ENCODE measurements around the gene TOGARAM2.
"Not testable (repeated sequence)": the region's sequence is repeated elsewhere in the genome, so short reads cannot be mapped to it uniquely, and the experiment has no call there.

Gene TOGARAM2

DNA sequence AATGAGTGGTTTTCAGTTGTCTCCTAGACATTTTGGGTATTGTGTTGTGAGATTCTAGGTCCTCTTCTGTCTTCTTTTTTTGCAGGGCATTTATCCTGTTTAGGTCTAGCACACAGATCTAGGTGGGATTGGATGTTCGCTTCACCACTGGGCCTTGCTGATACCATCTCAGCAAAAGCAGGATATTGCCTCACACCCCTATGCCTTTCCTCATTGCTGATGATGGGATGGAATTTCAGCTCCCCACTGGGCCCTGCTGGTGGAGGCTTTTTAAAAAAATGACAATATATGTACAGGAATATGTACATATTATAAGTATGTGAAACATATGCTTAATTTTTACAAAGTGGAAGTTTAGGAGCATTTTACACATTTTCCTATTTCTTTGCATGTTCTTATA, 5.4 kb upstream of the TOGARAM2 start:
- no peak for DNase-seq
- intact Hi-C loops (cut with DNase I) = no loop called here

- intact Hi-C loops (cut with DNase I) = no loop called here
- DNase-seq = peak in 2 of 10 donors; percentile 3 to 40
Observed at GRCh38 chr2:28976584-28976983, 4.5 kb upstream of the TOGARAM2 start.

- peak in 2 of 10 donors; percentile 46 to 70 for DNase-seq
- intact Hi-C loops (cut with DNase I) = no loop called here
Observed at GRCh38 chr2:28977176-28977875, 3.8 kb upstream of the TOGARAM2 start.

DNA sequence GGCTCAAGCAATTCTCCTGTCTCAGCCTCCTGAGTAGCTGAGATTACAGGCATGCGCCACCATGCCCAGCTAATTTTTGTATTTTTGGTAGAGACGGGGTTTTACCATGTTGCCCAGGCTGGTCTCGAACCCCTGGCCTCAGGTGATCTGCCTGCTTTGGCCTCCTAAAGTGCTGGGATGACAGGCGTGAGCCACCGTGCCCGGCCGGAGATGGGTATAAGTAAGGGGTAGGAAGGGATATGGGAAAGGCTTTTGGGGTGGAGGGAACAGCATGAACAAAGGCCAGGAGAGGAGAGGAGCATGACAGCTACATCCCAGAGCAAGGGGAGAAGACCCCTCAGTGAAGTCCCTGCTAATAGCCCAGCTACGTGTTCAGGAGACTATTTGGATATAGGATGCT, 3.1 kb upstream of the TOGARAM2 start:
- intact Hi-C loops (cut with DNase I) = not testable (repeated sequence)
- DNase-seq = peak in 2 of 10 donors; percentile 40 to 66

DNA sequence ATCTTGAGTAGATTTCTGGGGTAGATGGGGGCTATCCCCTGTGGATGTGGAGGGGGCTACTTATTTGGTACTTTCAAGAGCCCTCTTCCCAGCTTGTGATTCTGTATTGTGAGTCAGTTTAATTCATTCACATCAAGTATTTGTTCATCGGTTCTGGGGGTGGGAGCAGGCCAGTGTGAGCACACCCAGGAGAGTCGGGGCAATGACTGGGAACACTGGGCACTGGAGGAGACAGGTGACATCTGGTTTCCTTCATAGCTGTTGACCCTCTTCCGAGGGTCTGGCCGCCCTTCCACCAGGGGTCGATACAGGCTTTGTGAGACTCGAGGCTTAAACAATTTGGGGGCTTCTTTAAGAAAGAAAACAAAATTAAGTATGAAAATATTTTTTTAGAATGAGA, 2.5 kb upstream of the TOGARAM2 start:
- intact Hi-C loops (cut with DNase I) = no loop called here

DNA sequence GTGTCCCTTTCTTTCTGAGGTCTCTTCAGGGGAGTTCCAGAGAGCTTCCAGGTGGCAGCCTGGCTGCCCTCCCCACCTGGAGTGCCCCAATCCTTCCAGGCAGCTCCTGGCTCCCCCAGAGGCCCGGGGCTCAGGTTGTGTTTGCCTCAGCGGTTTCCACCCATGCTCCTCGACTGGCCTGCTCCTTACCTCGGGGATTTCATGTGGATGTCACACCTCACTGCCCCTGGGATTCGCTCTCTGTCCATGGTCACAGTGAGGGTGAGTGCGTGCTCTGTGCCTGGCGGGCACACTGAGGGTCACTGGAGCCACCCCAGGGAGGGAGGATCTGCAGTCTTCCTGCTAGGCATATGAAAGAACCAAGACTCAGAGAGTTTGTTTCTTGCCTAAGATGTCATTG, 2.1 kb upstream of the TOGARAM2 start:
- peak in 2 of 10 donors; percentile 50 to 54 for DNase-seq
- intact Hi-C loops (cut with DNase I) = no loop called here

More for the DNA sequence above, 2.5 kb upstream of the TOGARAM2 start:
- DNase-seq = peak in 2 of 10 donors; percentile 61 to 65

- intact Hi-C loops (cut with DNase I) = no loop called here
- DNase-seq = peak in 2 of 10 donors; percentile 55 to 78
Observed at GRCh38 chr2:28979576-28980366, 1.3 kb upstream of the TOGARAM2 start.

GRCh38 chr2:28980368-28981015, 606 bp upstream of the TOGARAM2 start:
- DNase-seq = peak in 1 of 10 donors; percentile 61
- intact Hi-C loops (cut with DNase I) = no loop called here

GRCh38 chr2:28981620-28982376, 700 bp downstream of the TOGARAM2 start:
- peak in 1 of 10 donors; percentile 76 for DNase-seq
- intact Hi-C loops (cut with DNase I) = no loop called here

GRCh38 chr2:28982381-28982950, 1.4 kb downstream of the TOGARAM2 start:
- peak in 1 of 10 donors; percentile 67 for DNase-seq
- intact Hi-C loops (cut with DNase I) = no loop called here

GRCh38 chr2:28986429-28986828, 5.3 kb downstream of the TOGARAM2 start:
- intact Hi-C loops (cut with DNase I) = no loop called here
- DNase-seq = peak in 1 of 10 donors; percentile 44

GRCh38 chr2:28989973-28990372, 8.9 kb downstream of the TOGARAM2 start:
- DNase-seq = peak in 1 of 10 donors; percentile 4
- intact Hi-C loops (cut with DNase I) = no loop called here

DNA sequence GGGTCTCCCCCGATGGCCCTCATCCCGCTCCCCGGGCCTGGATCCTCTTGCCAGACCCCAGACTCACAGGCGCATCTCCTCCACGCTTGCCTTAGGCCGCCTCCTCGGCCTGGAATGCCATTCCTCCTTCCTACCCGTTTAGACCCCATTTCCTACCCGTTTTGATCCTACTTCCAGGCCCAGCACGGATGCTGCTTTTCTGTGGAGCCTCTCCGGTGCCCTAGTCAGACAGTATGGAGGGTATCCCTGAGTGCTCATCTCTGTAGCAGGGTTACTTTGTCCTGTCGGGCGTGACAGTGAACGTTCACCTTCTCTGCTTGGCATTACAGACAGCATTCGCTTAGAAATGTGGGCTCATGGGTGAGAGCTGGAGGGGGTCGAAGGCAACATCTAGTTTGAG, 9.3 kb downstream of the TOGARAM2 start:
- peak in 2 of 10 donors; percentile 35 to 65 for DNase-seq

GRCh38 chr2:28991021-28991420, 9.9 kb downstream of the TOGARAM2 start:
- intact Hi-C loops (cut with DNase I) = no loop called here
- peak in 2 of 10 donors; percentile 66 to 79 for DNase-seq

More for the DNA sequence above, 9.3 kb downstream of the TOGARAM2 start:
- intact Hi-C loops (cut with DNase I) = no loop called here

GRCh38 chr2:28991460-28991859, 10.4 kb downstream of the TOGARAM2 start:
- intact Hi-C loops (cut with DNase I) = no loop called here
- peak in 2 of 10 donors; percentile 71 to 77 for DNase-seq

- peak in 1 of 10 donors; percentile 86 for DNase-seq
Observed at GRCh38 chr2:28993206-28993960, 12.3 kb downstream of the TOGARAM2 start.

DNA sequence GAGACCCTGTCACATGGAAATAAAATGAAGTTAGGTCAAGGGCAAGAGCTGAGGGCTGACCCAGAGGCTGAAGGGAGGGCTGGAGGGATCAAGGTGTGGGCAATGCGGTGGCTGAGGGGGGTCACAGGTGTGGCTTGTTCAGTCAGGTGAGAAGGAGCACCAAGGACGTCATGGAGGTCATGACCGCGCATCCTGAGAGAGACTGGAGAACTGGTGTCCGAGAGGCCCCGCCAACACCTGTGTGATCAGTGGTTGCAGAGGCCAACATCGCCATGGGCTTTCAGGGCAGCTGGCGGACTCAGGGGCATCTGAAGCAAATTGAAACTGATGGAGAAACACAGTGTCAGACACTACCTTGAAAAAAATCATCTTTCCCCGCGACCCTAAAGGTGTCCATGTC, 13.0 kb downstream of the TOGARAM2 start:
- peak in 1 of 10 donors; percentile 46 for DNase-seq
- intact Hi-C loops (cut with DNase I) = no loop called here

More at GRCh38 chr2:28993206-28993960, 12.3 kb downstream of the TOGARAM2 start:
- intact Hi-C loops (cut with DNase I) = no loop called here

DNA sequence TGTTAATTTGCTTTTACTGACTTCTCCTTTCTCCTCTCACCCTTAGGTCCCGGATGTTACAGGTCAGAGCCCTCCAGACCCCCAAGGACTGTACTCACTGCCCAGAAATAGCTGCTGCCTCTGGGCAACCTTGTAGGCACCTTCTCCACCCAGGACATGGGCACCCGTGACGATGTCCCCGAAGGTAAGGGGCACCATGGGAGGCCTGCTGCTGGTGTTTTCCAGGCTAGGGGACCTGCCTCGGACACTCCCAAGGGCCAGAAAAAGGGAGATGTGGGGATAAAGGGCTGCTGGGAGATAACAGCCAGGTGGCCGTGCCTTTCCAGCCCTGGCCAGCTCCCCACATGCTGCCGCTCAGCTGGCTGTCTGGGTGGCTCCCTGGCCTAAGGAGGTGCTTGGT, 13.6 kb downstream of the TOGARAM2 start:
- intact Hi-C loops (cut with DNase I) = no loop called here
- DNase-seq = peak in 2 of 10 donors; percentile 42 to 63

Data from posterior cingulate gyrus (tissue), 11 donors.